Osteoblast (primary cell): ENCODE results near the gene ZG16B. TPM values are rescaled to one million over a fixed set of nuclear protein-coding genes. Genes with fewer than 3 reads are reported as not detected.

Experiments used
- DNase-seq: peaks from one replicate; pipeline ENCODE4 v3.0.0; 2011; ENCODE audit warnings: low spot score, mixed read lengths; ENCODE audit not compliant: insufficient read length; ENCODE audit errors: missing footprints
- H2AFZ ChIP-seq: 2 replicates; pipeline ENCODE4 v1.6.0; 2011; ENCODE audit warnings: mild to moderate bottlenecking, low read length
- H3K27ac ChIP-seq: 2 replicates; pipeline ENCODE4 v1.5.1; 2011; ENCODE audit warnings: mild to moderate bottlenecking, low read depth, low read length, moderate library complexity
- H3K27me3 ChIP-seq: 2 replicates; pipeline ENCODE4 v1.6.0; 2012; ENCODE audit warnings: mild to moderate bottlenecking, control low read depth, inconsistent platforms, low read length, moderate library complexity; ENCODE audit not compliant: insufficient read depth
- H3K36me3 ChIP-seq: 2 replicates; pipeline ENCODE4 v1.5.1; 2011; ENCODE audit warnings: mild to moderate bottlenecking, low read length, control low read depth, moderate library complexity; ENCODE audit not compliant: insufficient read depth
- H3K4me1 ChIP-seq: 2 replicates; pipeline ENCODE4 v1.5.1; 2011; ENCODE audit warnings: mild to moderate bottlenecking, low read length, control low read depth, moderate library complexity; ENCODE audit not compliant: insufficient read depth
- H3K4me2 ChIP-seq: 2 replicates; pipeline ENCODE4 v1.6.0; 2011; ENCODE audit warnings: mild to moderate bottlenecking, low read length; ENCODE audit not compliant: insufficient read depth
- H3K4me3 ChIP-seq: fragments of 200-600 bp; sonication (generic); 3 replicates; pipeline ENCODE4 v1.5.1; 2012; ENCODE audit warnings: mild to moderate bottlenecking, low read length, inconsistent platforms; ENCODE audit not compliant: insufficient read depth
- H3K79me2 ChIP-seq: 2 replicates; pipeline ENCODE4 v1.6.0; 2012; ENCODE audit warnings: mild to moderate bottlenecking, low read length, control low read depth, inconsistent platforms; ENCODE audit not compliant: insufficient read depth
- H3K9me3 ChIP-seq: 2 replicates; pipeline ENCODE4 v1.5.1; 2011; ENCODE audit warnings: low read depth, low read length, control low read depth
- H4K20me1 ChIP-seq: 2 replicates; pipeline ENCODE4 v1.6.0; 2012; ENCODE audit warnings: mild to moderate bottlenecking, low read length, control low read depth; ENCODE audit not compliant: insufficient read depth
- total RNA-seq: library from RNA; depleted of rRNA; stranded (reverse); fragments of >200 nt; gene quantifications from 2 replicates; pipeline ENCODE4 v1.2.3, GENCODE V29; 2012
- TF ChIP-seq, protein P1 (sequence below): IDR thresholded peaks from 2 replicates; pipeline ENCODE4 v1.5.1; 2011; ENCODE audit warnings: mild to moderate bottlenecking, low read depth, low read length, moderate library complexity; ENCODE audit errors: extremely low read depth

ZG16B gene
- total RNA-seq, 1 donor = 1.4 TPM

GRCh38 chr16:2799205-2799858, 30.8 kb upstream of the ZG16B start:
- Histone ChIP-seq H3K27me3 (peaks cover 17% of the 10 kb centered on the region), H3K4me2 (no peak overlapping the region), H3K4me3 (no peak overlapping the region), H3K79me2 (no peaks in the 10 kb centered on the region), H3K27ac (no peak overlapping the region), H3K36me3 (no peaks in the 10 kb centered on the region), H3K4me1 (no peaks in the 10 kb centered on the region), H3K9me3 (peaks cover 6% of the 10 kb centered on the region), H2AFZ (no peak overlapping the region), H4K20me1 (no peaks in the 10 kb centered on the region)
- TF ChIP-seq, protein P1, sequence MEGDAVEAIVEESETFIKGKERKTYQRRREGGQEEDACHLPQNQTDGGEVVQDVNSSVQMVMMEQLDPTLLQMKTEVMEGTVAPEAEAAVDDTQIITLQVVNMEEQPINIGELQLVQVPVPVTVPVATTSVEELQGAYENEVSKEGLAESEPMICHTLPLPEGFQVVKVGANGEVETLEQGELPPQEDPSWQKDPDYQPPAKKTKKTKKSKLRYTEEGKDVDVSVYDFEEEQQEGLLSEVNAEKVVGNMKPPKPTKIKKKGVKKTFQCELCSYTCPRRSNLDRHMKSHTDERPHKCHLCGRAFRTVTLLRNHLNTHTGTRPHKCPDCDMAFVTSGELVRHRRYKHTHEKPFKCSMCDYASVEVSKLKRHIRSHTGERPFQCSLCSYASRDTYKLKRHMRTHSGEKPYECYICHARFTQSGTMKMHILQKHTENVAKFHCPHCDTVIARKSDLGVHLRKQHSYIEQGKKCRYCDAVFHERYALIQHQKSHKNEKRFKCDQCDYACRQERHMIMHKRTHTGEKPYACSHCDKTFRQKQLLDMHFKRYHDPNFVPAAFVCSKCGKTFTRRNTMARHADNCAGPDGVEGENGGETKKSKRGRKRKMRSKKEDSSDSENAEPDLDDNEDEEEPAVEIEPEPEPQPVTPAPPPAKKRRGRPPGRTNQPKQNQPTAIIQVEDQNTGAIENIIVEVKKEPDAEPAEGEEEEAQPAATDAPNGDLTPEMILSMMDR = no peak
- peak; percentile 57 for DNase-seq

DNA sequence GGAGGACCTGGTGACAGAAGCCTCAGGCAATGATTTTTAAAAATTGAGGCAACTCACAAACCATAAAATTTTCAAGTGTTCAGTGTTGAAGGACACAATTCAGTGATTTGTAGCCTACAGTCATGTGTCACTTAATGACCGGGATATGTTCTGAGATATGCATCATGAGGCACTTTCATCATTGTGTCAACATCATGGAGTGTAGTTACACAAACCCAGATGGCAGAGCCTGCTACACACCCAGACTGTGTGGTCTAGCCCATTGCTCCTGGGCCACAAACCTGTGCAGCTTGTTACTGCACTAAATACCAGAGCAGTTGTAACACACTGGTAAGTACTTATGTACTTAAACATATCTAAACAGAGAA, 30.3 kb upstream of the ZG16B start:
- Histone ChIP-seq H3K79me2 (no peaks in the 10 kb centered on the region), H3K4me2 (no peak overlapping the region), H3K27ac (no peak overlapping the region), H3K9me3 (peaks cover 6% of the 10 kb centered on the region), H3K36me3 (no peaks in the 10 kb centered on the region), H3K4me1 (no peaks in the 10 kb centered on the region), H2AFZ (no peak overlapping the region), H3K4me3 (no peak overlapping the region), H4K20me1 (no peaks in the 10 kb centered on the region), H3K27me3 (peaks cover 12% of the 10 kb centered on the region)
- DNase-seq = peak; percentile 32
- TF ChIP-seq, protein P1 = no peak

DNA sequence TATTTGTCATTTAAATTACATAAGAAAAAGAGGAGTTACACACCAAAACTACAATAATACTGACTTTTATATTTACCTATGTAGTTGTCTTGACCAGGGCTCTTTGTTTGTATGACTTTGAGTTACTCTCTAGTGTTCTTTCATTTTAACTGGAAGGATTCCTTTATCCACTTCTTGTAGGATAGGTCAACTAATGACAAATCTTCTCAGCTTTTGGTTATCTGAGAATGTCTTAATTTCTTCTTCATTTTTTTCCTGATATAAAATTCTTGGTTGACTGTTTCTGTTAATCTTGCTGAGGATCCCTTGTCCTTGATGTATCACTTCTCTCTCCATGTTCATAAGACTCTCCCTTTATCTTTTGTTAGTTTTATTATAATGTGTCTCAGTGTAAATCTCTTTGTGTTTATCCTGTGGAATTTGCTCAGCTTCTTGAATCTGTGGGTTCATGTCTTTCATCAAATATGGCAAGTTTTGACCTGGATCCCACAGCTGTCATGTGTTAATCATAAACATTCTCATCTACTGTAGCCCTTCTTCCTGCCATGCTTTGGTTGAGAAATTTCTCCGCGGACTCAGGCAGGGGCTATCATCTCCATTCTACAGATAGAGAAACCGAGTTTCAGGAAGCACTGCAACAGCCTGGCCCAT, 26.4 kb upstream of the ZG16B start:
- peaks cover 13% of the 10 kb centered on the region for H3K27me3 ChIP-seq
- no peak overlapping the region for H2AFZ ChIP-seq
- DNase-seq = peak; percentile 58
- H3K79me2 ChIP-seq = no peaks in the 10 kb centered on the region
- H3K27ac ChIP-seq = no peak overlapping the region
- H3K36me3 ChIP-seq = no peaks in the 10 kb centered on the region
- TF ChIP-seq, protein P1 = no peak
- no peaks in the 10 kb centered on the region for H4K20me1 ChIP-seq
- H3K4me1 ChIP-seq = no peaks in the 10 kb centered on the region
- peaks cover 6% of the 10 kb centered on the region for H3K9me3 ChIP-seq
- no peak overlapping the region for H3K4me2 ChIP-seq
- no peak overlapping the region for H3K4me3 ChIP-seq

DNA sequence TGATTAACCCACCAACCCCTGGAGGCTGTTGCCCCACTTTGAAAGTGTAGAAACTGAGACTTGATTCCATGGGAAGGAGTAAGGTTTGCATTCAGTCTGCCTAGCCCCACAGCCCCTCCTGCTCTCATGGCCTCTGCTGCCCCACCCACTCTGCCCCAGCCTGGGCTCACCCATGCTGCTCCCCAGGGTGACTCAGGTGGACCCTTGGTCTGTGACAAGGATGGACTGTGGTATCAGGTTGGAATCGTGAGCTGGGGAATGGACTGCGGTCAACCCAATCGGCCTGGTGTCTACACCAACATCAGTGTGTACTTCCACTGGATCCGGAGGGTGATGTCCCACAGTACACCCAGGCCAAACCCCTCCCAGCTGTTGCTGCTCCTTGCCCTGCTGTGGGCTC, 25.4 kb upstream of the ZG16B start:
- Histone ChIP-seq H3K79me2 (no peaks in the 10 kb centered on the region), H3K4me1 (no peaks in the 10 kb centered on the region), H3K27ac (no peak overlapping the region), H3K4me2 (no peak overlapping the region), H3K9me3 (peaks cover 6% of the 10 kb centered on the region), H3K4me3 (no peak overlapping the region), H4K20me1 (no peaks in the 10 kb centered on the region), H3K27me3 (peaks cover 13% of the 10 kb centered on the region), H2AFZ (no peak overlapping the region), H3K36me3 (no peaks in the 10 kb centered on the region)
- DNase-seq = peak; percentile 22
- TF ChIP-seq, protein P1 = no peak
